ENCODE measurements around the gene PLAGL1.

DNA sequence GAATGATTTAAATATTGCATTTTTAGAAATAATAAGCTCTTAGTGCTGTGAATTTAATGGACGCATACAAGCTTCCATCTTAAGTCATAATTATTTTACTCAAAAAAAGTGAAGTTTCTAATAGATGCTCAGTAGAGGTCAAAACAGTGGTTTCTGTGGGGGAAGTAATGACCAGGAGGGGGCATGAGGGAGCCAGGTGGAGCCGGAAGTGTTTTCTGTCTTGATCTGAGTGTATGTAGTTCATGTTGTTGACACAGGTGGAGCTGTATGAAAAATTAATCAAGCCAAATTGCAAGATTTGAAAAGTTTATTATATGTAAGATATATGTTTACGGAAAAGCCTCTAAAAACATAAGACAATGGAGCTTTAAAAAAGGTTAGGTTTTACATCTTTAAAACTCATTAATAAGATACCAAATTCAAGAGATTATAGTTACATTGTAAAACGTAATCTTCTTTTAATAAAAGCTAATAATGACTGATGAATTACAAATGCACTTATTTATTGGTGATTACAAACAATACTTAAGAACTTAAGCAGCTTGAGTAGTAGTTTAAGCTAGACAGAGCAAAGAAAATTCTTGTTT is 68.0 kb downstream of the PLAGL1 start:
- TF ChIP-seq, protein P1, sequence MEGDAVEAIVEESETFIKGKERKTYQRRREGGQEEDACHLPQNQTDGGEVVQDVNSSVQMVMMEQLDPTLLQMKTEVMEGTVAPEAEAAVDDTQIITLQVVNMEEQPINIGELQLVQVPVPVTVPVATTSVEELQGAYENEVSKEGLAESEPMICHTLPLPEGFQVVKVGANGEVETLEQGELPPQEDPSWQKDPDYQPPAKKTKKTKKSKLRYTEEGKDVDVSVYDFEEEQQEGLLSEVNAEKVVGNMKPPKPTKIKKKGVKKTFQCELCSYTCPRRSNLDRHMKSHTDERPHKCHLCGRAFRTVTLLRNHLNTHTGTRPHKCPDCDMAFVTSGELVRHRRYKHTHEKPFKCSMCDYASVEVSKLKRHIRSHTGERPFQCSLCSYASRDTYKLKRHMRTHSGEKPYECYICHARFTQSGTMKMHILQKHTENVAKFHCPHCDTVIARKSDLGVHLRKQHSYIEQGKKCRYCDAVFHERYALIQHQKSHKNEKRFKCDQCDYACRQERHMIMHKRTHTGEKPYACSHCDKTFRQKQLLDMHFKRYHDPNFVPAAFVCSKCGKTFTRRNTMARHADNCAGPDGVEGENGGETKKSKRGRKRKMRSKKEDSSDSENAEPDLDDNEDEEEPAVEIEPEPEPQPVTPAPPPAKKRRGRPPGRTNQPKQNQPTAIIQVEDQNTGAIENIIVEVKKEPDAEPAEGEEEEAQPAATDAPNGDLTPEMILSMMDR (IDR thresholded peaks at IDR 0.05) = no peak
- no peak for TF ChIP-seq POLR2A (IDR thresholded peaks at IDR 0.05)

All from lower leg skin (tissue), 3 donors.